Skin of body (tissue), 2 donors: ENCODE results near the gene SOWAHD. TPM values are rescaled to one million over a fixed set of nuclear protein-coding genes. Genes with fewer than 3 reads are reported as not detected.

ENCODE experiments used
- small RNA-seq: library from RNA; depleted of rRNA; stranded (forward); fragments of <200 nt; gene quantifications from one replicate; pipeline ENCODE3, GENCODE V24; 2014; ENCODE audit warnings: low replicate concordance
- total RNA-seq: library from RNA; depleted of rRNA; stranded (reverse); fragments of >200 nt; gene quantifications from one replicate; pipeline ENCODE4 v1.2.3, GENCODE V29; 2014

The SOWAHD gene
- total RNA-seq, 1 donor from 2014 or later: 0.79 TPM

Small RNA genes within 50 kb of the gene (small RNA-seq; reads per million reads assigned to genes)
- gene SNORA69: not detected

Other genes with a start within 250 kb of the SOWAHD start
- gene STEEP1, start 193.2 kb upstream of the SOWAHD start, total RNA-seq: 34.3 TPM
- gene UBE2A, start 184.0 kb upstream of the SOWAHD start, total RNA-seq: 31.0 TPM
- gene NKRF, start 152.2 kb upstream of the SOWAHD start, total RNA-seq: 8.1 TPM
- gene SEPTIN6, start 65.4 kb upstream of the SOWAHD start, total RNA-seq: 17.2 TPM
- 2,477 TPM for gene RPL39, start 33.0 kb downstream of the SOWAHD start, total RNA-seq
- gene UPF3B, start 94.4 kb downstream of the SOWAHD start, total RNA-seq: 4.6 TPM
- gene RNF113A, start 113.1 kb downstream of the SOWAHD start, total RNA-seq: 9.0 TPM
- 51.3 TPM for gene NDUFA1, start 113.2 kb downstream of the SOWAHD start, total RNA-seq
- not detected for gene AKAP14, start 137.3 kb downstream of the SOWAHD start, total RNA-seq
- gene NKAP, start 185.2 kb downstream of the SOWAHD start, total RNA-seq: 6.6 TPM